Stomach (tissue), 4 donors: ENCODE results near the gene MZB1.

Experiments used
- POLR2A ChIP-seq, 4 donors: fragments of 450-650 bp; IDR thresholded peaks; one replicate each; pipeline ENCODE4 v1.6.1; 2016; ENCODE audit warnings: antibody characterized with exemption in 4 of 4, control low read depth in 2 of 4, mild to moderate bottlenecking in 1 of 4, moderate library complexity in 1 of 4
- POLR2AphosphoS5 ChIP-seq, 3 donors: sonication (generic); formaldehyde crosslinking; IDR thresholded peaks; one replicate each; pipeline ENCODE4 v1.6.1; 2016; ENCODE audit warnings: antibody characterized with exemption in 3 of 3
- TF ChIP-seq, protein P1 (sequence below), 7 experiments: fragments of 450-650 bp in 4 of 7; fragments of 200-600 bp in 3 of 7; sonication (generic) in 3 of 7; IDR thresholded peaks; one replicate each; pipeline ENCODE4 v1.5.1; 2016 to 2019; ENCODE audit warnings: antibody characterized with exemption in 7 of 7, control low read depth in 2 of 7, mild to moderate bottlenecking in 1 of 7

- no peak for TF ChIP-seq POLR2A (IDR thresholded peaks at IDR 0.05)
- TF ChIP-seq, protein P1, sequence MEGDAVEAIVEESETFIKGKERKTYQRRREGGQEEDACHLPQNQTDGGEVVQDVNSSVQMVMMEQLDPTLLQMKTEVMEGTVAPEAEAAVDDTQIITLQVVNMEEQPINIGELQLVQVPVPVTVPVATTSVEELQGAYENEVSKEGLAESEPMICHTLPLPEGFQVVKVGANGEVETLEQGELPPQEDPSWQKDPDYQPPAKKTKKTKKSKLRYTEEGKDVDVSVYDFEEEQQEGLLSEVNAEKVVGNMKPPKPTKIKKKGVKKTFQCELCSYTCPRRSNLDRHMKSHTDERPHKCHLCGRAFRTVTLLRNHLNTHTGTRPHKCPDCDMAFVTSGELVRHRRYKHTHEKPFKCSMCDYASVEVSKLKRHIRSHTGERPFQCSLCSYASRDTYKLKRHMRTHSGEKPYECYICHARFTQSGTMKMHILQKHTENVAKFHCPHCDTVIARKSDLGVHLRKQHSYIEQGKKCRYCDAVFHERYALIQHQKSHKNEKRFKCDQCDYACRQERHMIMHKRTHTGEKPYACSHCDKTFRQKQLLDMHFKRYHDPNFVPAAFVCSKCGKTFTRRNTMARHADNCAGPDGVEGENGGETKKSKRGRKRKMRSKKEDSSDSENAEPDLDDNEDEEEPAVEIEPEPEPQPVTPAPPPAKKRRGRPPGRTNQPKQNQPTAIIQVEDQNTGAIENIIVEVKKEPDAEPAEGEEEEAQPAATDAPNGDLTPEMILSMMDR (IDR thresholded peaks at IDR 0.05) = no peak
- no peak for TF ChIP-seq POLR2AphosphoS5 (IDR thresholded peaks at IDR 0.05)
These were observed 3.7 kb downstream of the MZB1 start for GRCh38 chr5:139386050-139386438.
